CD4-positive, alpha-beta T cell treated with Interleukin-2 at 100 ng/mL for 4 hours (primary cell): ENCODE data around the gene GSTO2.
A peak's percentile ranks its signal among the peaks of the same experiment; 100 is the strongest.

Experiments used
- DNase-seq: peaks from one replicate; pipeline ENCODE4 v3.0.0-alpha.2; 2020; ENCODE audit warnings: low spot score

GSTO2 gene

GRCh38 chr10:104339469-104340110, 70.6 kb downstream of the GSTO2 start:
- DNase-seq, result no peak

GRCh38 chr10:104340111-104340526, 71.1 kb downstream of the GSTO2 start:
- DNase-seq, result no peak

DNA sequence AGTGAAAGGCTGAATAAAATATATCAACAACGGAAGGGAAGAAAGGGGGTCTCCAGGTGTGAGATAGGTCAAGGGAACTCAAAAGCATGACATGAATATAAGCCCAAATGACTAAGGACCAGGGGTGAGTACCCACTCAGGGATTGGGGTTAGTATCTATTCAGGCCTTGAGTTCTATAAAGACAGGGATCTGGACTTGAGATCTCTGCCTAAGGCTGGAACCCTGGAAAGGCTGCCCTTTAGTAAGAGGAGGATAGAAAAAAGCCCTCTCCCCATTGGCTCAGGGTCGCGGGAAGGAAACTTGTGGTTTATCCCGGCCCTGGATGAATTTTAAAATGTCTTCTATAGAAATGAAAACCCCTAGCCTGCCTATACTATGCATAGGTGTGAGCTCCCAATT, 71.7 kb downstream of the GSTO2 start:
- no peak for DNase-seq

- no peak for DNase-seq
Observed at GRCh38 chr10:104342941-104343411, 74.0 kb downstream of the GSTO2 start.

GRCh38 chr10:104344219-104344618, 75.2 kb downstream of the GSTO2 start:
- no peak for DNase-seq

DNA sequence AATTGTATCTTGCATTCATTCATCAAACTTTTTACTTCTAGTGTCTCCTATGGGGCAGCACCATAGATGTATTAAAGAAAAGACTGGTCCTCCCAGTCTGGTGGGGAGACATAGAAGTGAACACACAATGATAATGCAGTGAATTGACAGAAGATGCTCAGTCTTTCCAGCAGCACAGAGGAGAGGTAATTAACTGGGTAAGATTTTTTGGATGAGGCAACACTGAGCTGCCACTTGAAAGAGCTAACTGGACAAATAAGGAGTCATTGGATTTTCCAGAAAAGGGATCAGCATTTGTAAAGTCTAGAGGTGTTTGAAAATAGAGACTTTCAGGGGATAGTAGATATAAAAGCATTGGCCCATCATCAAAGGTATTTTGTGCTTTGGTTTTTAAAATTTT, 76.5 kb downstream of the GSTO2 start:
- no peak for DNase-seq

DNA sequence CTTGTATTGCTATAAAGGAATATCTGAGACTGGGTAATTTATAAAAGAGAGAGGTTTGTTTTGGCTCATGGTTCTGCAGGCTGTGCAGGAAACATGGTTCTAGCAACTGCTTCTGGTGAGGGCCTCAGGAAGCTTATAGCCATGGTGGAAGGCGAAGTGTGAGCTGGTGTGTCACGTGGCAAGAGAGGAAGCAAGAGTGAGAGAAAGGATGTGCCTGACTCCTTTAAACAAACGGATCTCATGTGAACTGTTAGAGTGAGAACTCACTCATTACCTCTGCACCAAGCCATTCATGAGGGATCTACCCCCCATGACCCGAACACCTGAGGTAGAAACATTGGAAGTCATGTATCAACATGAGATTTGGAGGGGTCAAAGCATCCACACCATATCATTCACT, 77.0 kb downstream of the GSTO2 start:
- no peak for DNase-seq

DNA sequence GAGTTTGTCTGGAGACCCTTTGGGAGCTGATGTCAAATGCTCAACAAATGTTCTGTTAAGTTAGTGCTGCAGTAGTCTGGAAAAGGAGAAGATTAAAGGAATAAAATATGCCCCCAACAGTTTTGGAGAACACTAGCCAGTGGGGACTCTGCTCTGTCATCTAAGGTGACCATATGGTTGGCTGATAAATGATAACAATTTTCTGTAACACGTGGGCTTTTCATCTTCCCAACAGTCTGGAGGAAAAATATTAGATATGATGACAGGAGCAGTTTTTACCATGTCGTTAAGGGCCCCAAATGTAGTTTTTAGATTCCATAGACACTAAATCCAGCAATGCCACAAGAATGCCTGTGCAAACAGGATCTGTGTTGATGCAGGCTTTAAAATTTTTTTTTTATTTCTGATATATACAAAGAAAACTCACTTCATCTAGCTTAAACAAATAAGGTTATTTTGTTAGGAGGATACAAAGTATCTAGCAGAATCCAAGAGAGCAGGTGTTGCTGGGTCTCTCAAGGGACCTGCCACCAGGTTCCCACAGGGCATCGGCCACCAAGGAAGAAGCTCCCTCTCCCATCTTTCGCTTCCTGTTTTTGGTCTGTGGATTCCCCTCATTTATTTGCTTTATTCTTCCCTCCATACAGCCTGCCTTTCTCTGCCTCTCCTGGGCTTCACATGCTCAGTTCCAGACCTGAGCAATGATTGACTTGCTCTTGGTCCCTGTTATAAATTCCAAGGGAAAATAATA, 78.5 kb downstream of the GSTO2 start:
- DNase-seq, result no peak

DNA sequence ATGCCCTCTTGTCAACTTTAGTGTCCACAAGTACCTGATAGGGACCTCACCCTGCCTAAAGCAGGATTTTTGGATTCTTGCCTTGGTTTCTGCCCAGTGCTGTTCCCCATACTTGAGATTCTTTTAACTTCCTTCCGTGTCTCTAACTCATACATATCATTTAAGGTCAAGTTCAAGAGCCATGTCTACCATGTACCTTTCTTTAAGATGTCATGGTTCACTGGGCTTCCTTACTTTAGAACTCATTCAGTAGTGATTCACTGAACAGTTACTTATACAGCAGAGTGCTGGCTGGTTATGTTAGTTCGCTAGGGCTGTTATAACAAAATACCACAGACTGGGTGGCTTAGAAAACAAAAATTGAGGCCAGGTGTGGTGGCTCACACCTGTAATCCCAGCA, 79.6 kb downstream of the GSTO2 start:
- no peak for DNase-seq

DNA sequence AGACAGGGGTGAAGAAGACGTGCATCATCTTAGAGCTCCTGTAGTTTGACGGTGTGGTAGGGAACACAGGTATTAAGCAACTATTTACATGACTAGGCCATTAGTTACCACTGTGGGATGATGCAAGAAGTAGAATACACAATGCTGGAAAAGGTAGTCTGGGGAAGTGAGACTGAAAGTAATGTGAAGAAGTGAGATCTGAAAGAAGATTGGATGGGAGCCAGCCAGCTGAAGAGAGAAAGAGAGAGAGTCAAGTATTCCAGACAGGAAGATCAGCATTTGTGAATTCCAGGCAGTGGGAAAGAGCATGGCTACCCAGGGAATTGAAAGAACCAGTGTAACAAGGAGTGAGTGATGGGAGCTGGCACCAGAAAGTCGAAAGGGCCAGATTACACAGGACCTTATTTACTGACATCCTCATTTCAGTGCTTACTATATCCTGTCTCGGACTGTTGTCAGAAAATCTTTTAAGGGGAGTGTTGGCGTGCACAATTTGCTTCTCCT, 80.7 kb downstream of the GSTO2 start:
- no peak for DNase-seq

DNA sequence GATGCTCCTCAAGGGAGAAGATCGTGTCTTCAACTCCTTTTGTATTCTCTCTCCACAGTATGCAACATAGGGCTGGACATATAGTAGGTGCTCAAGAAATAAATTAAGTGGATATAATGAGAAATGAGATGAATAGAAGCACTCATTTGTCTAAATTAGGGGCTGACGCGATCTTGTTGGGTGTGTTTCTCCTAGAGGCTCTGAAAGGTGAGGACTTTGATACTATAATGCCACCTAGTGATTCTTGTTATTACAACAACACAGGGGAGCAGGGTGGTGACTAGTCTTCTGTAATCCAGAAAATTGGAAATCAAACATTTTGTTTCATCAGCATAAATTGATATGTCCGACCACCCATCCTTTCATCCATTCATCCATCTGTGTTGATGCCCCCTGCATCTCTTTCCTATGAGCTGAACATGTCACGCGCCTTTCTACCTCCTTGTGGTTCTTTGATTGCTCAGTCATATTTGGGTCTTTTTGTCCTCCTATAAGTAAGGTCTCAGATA, 81.2 kb downstream of the GSTO2 start:
- peak; percentile 74 for DNase-seq

GRCh38 chr10:104351061-104351702, 82.2 kb downstream of the GSTO2 start:
- peak; percentile 53 for DNase-seq

DNA sequence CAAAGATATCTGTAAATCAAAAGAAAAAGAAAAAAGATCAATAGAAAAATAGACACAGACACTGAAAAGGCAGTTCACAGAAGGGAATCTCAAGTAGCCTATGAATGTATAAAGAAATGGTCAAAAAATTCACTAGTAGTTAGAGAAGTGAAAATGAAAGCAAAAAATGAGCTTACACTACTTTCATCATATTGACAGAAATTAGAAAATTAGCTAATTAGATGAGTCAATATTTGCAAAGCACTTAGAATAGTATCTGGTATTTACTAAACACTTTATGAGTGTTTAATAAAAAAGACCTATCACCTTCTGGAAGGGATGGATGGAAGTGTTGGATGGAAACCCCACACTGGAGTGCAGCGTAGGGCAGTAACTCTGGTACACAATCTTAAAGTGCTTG, 82.9 kb downstream of the GSTO2 start:
- no peak for DNase-seq

GRCh38 chr10:104353325-104354048, 84.5 kb downstream of the GSTO2 start, which contains the start of gene CFAP58:
TSS of gene CFAP58 (plus strand) at chr10:104353833. CDS start at chr10:104353898, 65 bp downstream.
- DNase-seq, result peak; percentile 96
